CD4-positive, alpha-beta T cell (primary cell): ENCODE measurements around the gene C5orf63. TPM values are rescaled to one million over a fixed set of nuclear protein-coding genes. Genes with fewer than 3 reads are reported as not detected.

ENCODE experiments used
- ATAC-seq: fragments of 200-7000 bp; cut with Tn5 transposase; one replicate; pipeline ENCODE4 v1.10.0; 2022; ENCODE audit warnings: mild to moderate bottlenecking; ENCODE audit not compliant: poor library complexity
- CTCF ChIA-PET: fragments of 350-600 bp; sonication (Branson Sonifier 250); formaldehyde crosslinking; loops from one replicate; lab custom pipeline; 2021; ENCODE audit warnings: antibody characterized with exemption, inconsistent platforms; lab: Charles Lee
- POLR2A ChIA-PET: fragments of 350-600 bp; sonication (Branson Sonifier 250); formaldehyde crosslinking; loops from one replicate; lab custom pipeline; 2021; ENCODE audit warnings: antibody characterized with exemption, inconsistent platforms; lab: Charles Lee
- DNase-seq, 14 experiments: peaks; one replicate each; pipeline ENCODE4 v3.0.0-alpha.2; 2013 to 2020; ENCODE audit warnings: mixed read lengths in 2 of 14
- H3K27ac ChIP-seq, 2 donors: one replicate each; pipeline versions ENCODE4 v1.5.1 to v1.7.0; 2013; ENCODE audit warnings: low read length in 2 of 2, low read depth in 1 of 2, mild to moderate bottlenecking in 1 of 2
- H3K27me3 ChIP-seq, 2 experiments: 1 replicate in 1 of 2; 2 replicates in 1 of 2; pipeline versions ENCODE4 v1.6.1 to v1.7.0; 2013; ENCODE audit warnings: low read length in 2 of 2, control low read depth in 1 of 2, mild to moderate bottlenecking in 1 of 2, moderate library complexity in 1 of 2; ENCODE audit not compliant: insufficient read depth in 2 of 2, control insufficient read depth in 1 of 2
- H3K36me3 ChIP-seq: one replicate; pipeline ENCODE4 v1.6.1; 2013; ENCODE audit warnings: low read length, control low read depth; ENCODE audit not compliant: insufficient read depth
- H3K4me1 ChIP-seq: one replicate; pipeline ENCODE4 v1.6.1; 2013; ENCODE audit warnings: low read length, control low read depth; ENCODE audit not compliant: insufficient read depth
- H3K4me3 ChIP-seq: one replicate; pipeline ENCODE4 v1.5.1; 2013; ENCODE audit warnings: mild to moderate bottlenecking, low read length, moderate library complexity
- H3K9me3 ChIP-seq, 2 experiments: 1 replicate in 1 of 2; 2 replicates in 1 of 2; pipeline versions ENCODE4 v1.6.1 to v1.7.0; 2013; ENCODE audit warnings: low read length in 2 of 2, mild to moderate bottlenecking in 2 of 2, control low read depth in 1 of 2, moderate library complexity in 1 of 2; ENCODE audit not compliant: control insufficient read depth in 1 of 2, insufficient read depth in 1 of 2
- H3K27ac Mint-ChIP-seq: one replicate; pipeline ENCODE4 v1.8.0; 2020; ENCODE audit warnings: mixed read lengths
- H3K27me3 Mint-ChIP-seq: one replicate; pipeline ENCODE4 v1.8.0; 2021; ENCODE audit warnings: mixed read lengths
- H3K36me3 Mint-ChIP-seq: one replicate; pipeline ENCODE4 v1.8.0; 2021; ENCODE audit warnings: low read depth, mixed read lengths
- H3K4me1 Mint-ChIP-seq: one replicate; pipeline ENCODE4 v1.8.0; 2021; ENCODE audit warnings: low read depth, mixed read lengths
- H3K4me3 Mint-ChIP-seq: one replicate; pipeline ENCODE4 v1.8.0; 2020; ENCODE audit warnings: mild to moderate bottlenecking, mixed read lengths
- H3K9me3 Mint-ChIP-seq: one replicate; pipeline ENCODE4 v1.8.0; 2020; ENCODE audit warnings: mixed read lengths
- intact Hi-C, 2 experiments: fragments of 100-400 bp; cut with DNase I in 1 of 2; cut with micrococcal nuclease in 1 of 2; formaldehyde crosslinking; loops; one replicate each; pipeline versions ENCODE4 v1.15.1 to v1.9.0; 2023 to 2025; cut with DNase I, micrococcal nuclease
- total RNA-seq, 174 experiments: library from RNA in 2 of 174; stranded (reverse) in 2 of 174; gene quantifications; one replicate each; pipeline ENCODE4 v1.2.3 and lab custom pipeline; 2021 to 2026
- TF ChIP-seq, protein P1 (sequence below): fragments of 200-600 bp; IDR thresholded peaks from one replicate; pipeline ENCODE4 v1.8.0; 2022; ENCODE audit warnings: antibody characterized with exemption, mild to moderate bottlenecking

Gene C5orf63
- total RNA-seq, 2 experiments from 2014 or later, result 5.1 to 5.7 TPM

DNA sequence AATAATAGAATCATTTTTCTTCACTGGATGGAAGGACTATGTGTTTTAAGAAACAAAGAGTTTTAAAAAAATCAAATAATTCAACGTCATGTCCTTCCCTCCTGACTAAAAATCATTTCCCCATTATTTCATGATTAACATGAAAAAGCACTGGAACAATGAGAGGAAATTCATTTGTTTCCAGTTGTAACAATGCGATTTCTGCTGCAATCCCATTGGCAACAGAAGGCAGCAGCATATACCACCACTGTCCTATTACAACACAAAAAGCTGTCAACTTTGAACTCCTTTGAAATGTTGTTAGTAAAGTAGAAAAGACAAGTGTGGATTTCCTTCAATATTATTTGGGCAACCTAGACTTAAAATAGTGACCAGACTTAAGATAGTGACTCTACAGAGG, 3.1 kb downstream of the C5orf63 start:
- Mint-ChIP-seq H3K4me1 (peaks cover 34% of the 10 kb centered on the region), H3K4me3 (no peak overlapping the region), H3K9me3 (no peaks in the 10 kb centered on the region), H3K27ac (no peak overlapping the region), H3K27me3 (no peaks in the 10 kb centered on the region), H3K36me3 (peaks cover 37% of the 10 kb centered on the region)
- POLR2A ChIA-PET, result interaction anchor here (0.7 to 1.3 kb wide), 3 partner anchors 13 to 216 kb away, joined by 3 read pairs; no protein-coding TSS in a partner anchor
- Histone ChIP-seq H3K4me1 (peaks cover 10% of the 10 kb centered on the region), H3K27me3 (no peaks in the 10 kb centered on the region), H3K36me3 (no peaks in the 10 kb centered on the region), H3K4me3 (no peak overlapping the region), H3K27ac (no peak overlapping the region), H3K9me3 (no peaks in the 10 kb centered on the region)
- DNase-seq (no peak), ATAC-seq (no peak)
- CTCF ChIA-PET, result interaction anchor here (0.7 kb wide), 1 partner anchor 25 kb away, joined by 4 read pairs; no protein-coding TSS in a partner anchor
- intact Hi-C loops, result loop anchor here in 1 of 2 experiments (5.0 to 10.0 kb wide), 2 partner anchors 38 to 245 kb away; partner anchors contain the start of gene MARCHF3
- TF ChIP-seq, protein P1, sequence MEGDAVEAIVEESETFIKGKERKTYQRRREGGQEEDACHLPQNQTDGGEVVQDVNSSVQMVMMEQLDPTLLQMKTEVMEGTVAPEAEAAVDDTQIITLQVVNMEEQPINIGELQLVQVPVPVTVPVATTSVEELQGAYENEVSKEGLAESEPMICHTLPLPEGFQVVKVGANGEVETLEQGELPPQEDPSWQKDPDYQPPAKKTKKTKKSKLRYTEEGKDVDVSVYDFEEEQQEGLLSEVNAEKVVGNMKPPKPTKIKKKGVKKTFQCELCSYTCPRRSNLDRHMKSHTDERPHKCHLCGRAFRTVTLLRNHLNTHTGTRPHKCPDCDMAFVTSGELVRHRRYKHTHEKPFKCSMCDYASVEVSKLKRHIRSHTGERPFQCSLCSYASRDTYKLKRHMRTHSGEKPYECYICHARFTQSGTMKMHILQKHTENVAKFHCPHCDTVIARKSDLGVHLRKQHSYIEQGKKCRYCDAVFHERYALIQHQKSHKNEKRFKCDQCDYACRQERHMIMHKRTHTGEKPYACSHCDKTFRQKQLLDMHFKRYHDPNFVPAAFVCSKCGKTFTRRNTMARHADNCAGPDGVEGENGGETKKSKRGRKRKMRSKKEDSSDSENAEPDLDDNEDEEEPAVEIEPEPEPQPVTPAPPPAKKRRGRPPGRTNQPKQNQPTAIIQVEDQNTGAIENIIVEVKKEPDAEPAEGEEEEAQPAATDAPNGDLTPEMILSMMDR, result no peak

GRCh38 chr5:127068493-127069214, 4.6 kb downstream of the C5orf63 start:
- no peaks in the 10 kb centered on the region for H3K27me3 Mint-ChIP-seq
- H3K4me1 ChIP-seq, result peaks cover 6% of the 10 kb centered on the region
- H3K4me1 Mint-ChIP-seq, result peaks cover 28% of the 10 kb centered on the region
- CTCF ChIA-PET, result no interaction called here
- TF ChIP-seq, protein P1, result no peak
- H3K27ac ChIP-seq, result no peak overlapping the region
- no peaks in the 10 kb centered on the region for H3K27me3 ChIP-seq
- no peaks in the 10 kb centered on the region for H3K9me3 ChIP-seq
- intact Hi-C loops, result no loop called here
- no peak overlapping the region for H3K4me3 Mint-ChIP-seq
- no peak overlapping the region for H3K27ac Mint-ChIP-seq
- H3K36me3 ChIP-seq, result peaks cover 5% of the 10 kb centered on the region
- no peak for DNase-seq
- no peak overlapping the region for H3K4me3 ChIP-seq
- peaks cover 37% of the 10 kb centered on the region for H3K36me3 Mint-ChIP-seq
- ATAC-seq, result no peak
- no peaks in the 10 kb centered on the region for H3K9me3 Mint-ChIP-seq
- POLR2A ChIA-PET, result no interaction called here

- peaks cover 5% of the 10 kb centered on the region for H3K36me3 ChIP-seq
- H3K4me1 Mint-ChIP-seq, result peaks cover 17% of the 10 kb centered on the region
- TF ChIP-seq, protein P1, result no peak
- H3K4me3 Mint-ChIP-seq, result no peak overlapping the region
- no peaks in the 10 kb centered on the region for H3K27me3 Mint-ChIP-seq
- intact Hi-C loops, result no loop called here
- H3K27me3 ChIP-seq, result no peaks in the 10 kb centered on the region
- peaks cover 32% of the 10 kb centered on the region for H3K36me3 Mint-ChIP-seq
- no peaks in the 10 kb centered on the region for H3K9me3 ChIP-seq
- no peaks in the 10 kb centered on the region for H3K4me1 ChIP-seq
- no peak for DNase-seq
- POLR2A ChIA-PET, result no interaction called here
- CTCF ChIA-PET, result no interaction called here
- ATAC-seq, result no peak
- H3K9me3 Mint-ChIP-seq, result no peaks in the 10 kb centered on the region
- no peak overlapping the region for H3K27ac ChIP-seq
- H3K27ac Mint-ChIP-seq, result no peak overlapping the region
- no peak overlapping the region for H3K4me3 ChIP-seq
These were observed 6.6 kb downstream of the C5orf63 start for GRCh38 chr5:127066721-127067120.
